HepG2 (cell line): ENCODE data around the gene BAG5. TPM values are rescaled to one million over a fixed set of nuclear protein-coding genes. Genes with fewer than 3 reads are reported as not detected.

Experiments
- CHD4 ChIP-seq: fragments of 200-600 bp; sonication (generic); IDR thresholded peaks from 2 replicates; pipeline ENCODE4 v1.7.0; 2017; ENCODE audit warnings: mild to moderate bottlenecking, low read length, borderline replicate concordance
- ELF3 ChIP-seq: IDR thresholded peaks from 2 replicates; pipeline ENCODE4 v1.6.1; 2016; ENCODE audit warnings: missing genetic modification reagents, missing compliant biosample characterization
- GPN1 ChIP-seq: sonication (generic); formaldehyde crosslinking; IDR thresholded peaks from 2 replicates; pipeline ENCODE4 v1.5.1; 2020; ENCODE audit warnings: missing genetic modification reagents, borderline replicate concordance
- HDAC2 ChIP-seq: sonication (generic); formaldehyde crosslinking; IDR thresholded peaks from 2 replicates; pipeline ENCODE4 v1.4.0; 2020; ENCODE audit warnings: missing genetic modification reagents
- HNF4A ChIP-seq: sonication (generic); formaldehyde crosslinking; IDR thresholded peaks from 2 replicates; pipeline ENCODE4 v1.4.0; 2020; ENCODE audit warnings: missing genetic modification reagents
- JUNB ChIP-seq: sonication (generic); formaldehyde crosslinking; IDR thresholded peaks from 2 replicates; pipeline ENCODE4 v1.8.0; 2022; ENCODE audit warnings: missing genetic modification reagents, mild to moderate bottlenecking, borderline replicate concordance
- KAT2B ChIP-seq: fragments of 150-350 bp; IDR thresholded peaks from 2 replicates; pipeline ENCODE4 v1.6.1; 2014; ENCODE audit warnings: low read depth, low read length, borderline replicate concordance
- KAT8 ChIP-seq: IDR thresholded peaks from 2 replicates; pipeline ENCODE4 v1.6.1; 2016; ENCODE audit warnings: missing genetic modification reagents, missing compliant biosample characterization
- MTA1 ChIP-seq: sonication (generic); formaldehyde crosslinking; IDR thresholded peaks from 2 replicates; pipeline ENCODE4 v1.4.0; 2020; ENCODE audit warnings: missing genetic modification reagents, mild to moderate bottlenecking, borderline replicate concordance
- NAIF1 ChIP-seq: sonication (generic); formaldehyde crosslinking; IDR thresholded peaks from 2 replicates; pipeline ENCODE4 v1.5.0; 2020; ENCODE audit warnings: mild to moderate bottlenecking, missing genetic modification reagents, borderline replicate concordance
- NPAS2 ChIP-seq: sonication (generic); formaldehyde crosslinking; IDR thresholded peaks from 2 replicates; pipeline ENCODE4 v1.8.0; 2022; ENCODE audit warnings: mild to moderate bottlenecking, missing genetic modification reagents, borderline replicate concordance
- PLRG1 ChIP-seq: fragments of 450-650 bp; conservative IDR thresholded peaks from 2 replicates; pipeline ENCODE4 v1.6.1; 2016
- RFX1 ChIP-seq: fragments of 450-650 bp; IDR thresholded peaks from 2 replicates; pipeline ENCODE4 v1.6.1; 2017
- SALL1 ChIP-seq: sonication (generic); formaldehyde crosslinking; IDR thresholded peaks from 2 replicates; pipeline ENCODE4 v1.8.0; 2022; ENCODE audit warnings: mild to moderate bottlenecking, missing genetic modification reagents
- SRSF1 ChIP-seq: fragments of 200-400 bp; formaldehyde crosslinking; optimal IDR thresholded peaks from 2 replicates; pipeline ENCODE3; 2017; ENCODE audit warnings: mild to moderate bottlenecking, low read depth, low read length, moderate library complexity
- XRCC5 ChIP-seq: fragments of 200-400 bp; formaldehyde crosslinking; optimal IDR thresholded peaks from 2 replicates; pipeline ENCODE3; 2017; ENCODE audit warnings: mild to moderate bottlenecking, low read length
- ZFP36 ChIP-seq: fragments of 150-350 bp; IDR thresholded peaks from 2 replicates; pipeline ENCODE4 v1.6.1; 2018; ENCODE audit warnings: borderline replicate concordance, low read length, low read depth; ENCODE audit not compliant: partially characterized antibody
- ZFP62 ChIP-seq: sonication (generic); formaldehyde crosslinking; IDR thresholded peaks from 2 replicates; pipeline ENCODE4 v1.4.0; 2020; ENCODE audit warnings: missing genetic modification reagents
- ZFP82 ChIP-seq: sonication (generic); formaldehyde crosslinking; IDR thresholded peaks from 2 replicates; pipeline ENCODE4 v1.5.1; 2020; ENCODE audit warnings: mild to moderate bottlenecking, missing genetic modification reagents, borderline replicate concordance
- ZIK1 ChIP-seq: sonication (generic); formaldehyde crosslinking; IDR thresholded peaks from 2 replicates; pipeline ENCODE4 v1.5.0; 2020; ENCODE audit warnings: mild to moderate bottlenecking, low read depth, missing genetic modification reagents, borderline replicate concordance
- ZMYM2 ChIP-seq: sonication (generic); formaldehyde crosslinking; IDR thresholded peaks from 2 replicates; pipeline ENCODE4 v1.8.0; 2022; ENCODE audit warnings: mild to moderate bottlenecking, missing genetic modification reagents
- ZNF274 ChIP-seq: sonication (generic); formaldehyde crosslinking; IDR thresholded peaks from 2 replicates; pipeline ENCODE4 v1.5.1; 2020; ENCODE audit warnings: mild to moderate bottlenecking, missing genetic modification reagents
- ZNF350 ChIP-seq: sonication (generic); formaldehyde crosslinking; IDR thresholded peaks from 2 replicates; pipeline ENCODE4 v1.4.0; 2020; ENCODE audit warnings: mild to moderate bottlenecking, low read depth, missing genetic modification reagents, borderline replicate concordance
- ZNF572 ChIP-seq: sonication (generic); formaldehyde crosslinking; IDR thresholded peaks from 2 replicates; pipeline ENCODE4 v1.5.1; 2020; ENCODE audit warnings: mild to moderate bottlenecking, missing genetic modification reagents
- polyA plus RNA-seq, 8 experiments: library from polyadenylated mRNA; depleted of rRNA in 3 of 8; stranded (reverse) in 7 of 8; unstranded in 1 of 8; fragments of >200 nt; fragmentation: Illumina TruSeq in 4 of 8; extraction: Trizol in 4 of 8; gene quantifications; 2 replicates each; pipeline versions ENCODE4 v1.2.1 to v1.2.3, GENCODE V29; 2011 to 2016; ENCODE audit warnings: low read depth in 4 of 8, missing spikeins in 1 of 8, mixed read lengths in 1 of 8; ENCODE audit not compliant: insufficient read depth in 1 of 8
- total RNA-seq, 5 experiments: library from RNA; depleted of rRNA; stranded (reverse); fragments of >200 nt; fragmentation: Illumina TruSeq; extraction: Trizol; gene quantifications; 2 replicates each; pipeline ENCODE4 v1.2.3, GENCODE V29; 2016; ENCODE audit warnings: low read depth in 1 of 5
- TF ChIP-seq, protein P1 (sequence below): sonication (generic); formaldehyde crosslinking; IDR thresholded peaks from 2 replicates; pipeline ENCODE4 v1.8.1; 2023; ENCODE audit warnings: missing genetic modification reagents, inconsistent platforms, borderline replicate concordance
- TF ChIP-seq, protein P2 (sequence below): sonication (generic); formaldehyde crosslinking; IDR thresholded peaks from 2 replicates; pipeline ENCODE4 v1.8.0; 2022; ENCODE audit warnings: low read depth, missing genetic modification reagents
- TF ChIP-seq, protein P3 (sequence below): sonication (generic); formaldehyde crosslinking; IDR thresholded peaks from 2 replicates; pipeline ENCODE4 v1.4.0; 2020; ENCODE audit warnings: missing genetic modification reagents

BAG5 gene
- total and polyA plus RNA-seq, 2 of the 13 experiments (the other 11 are each of a cell fraction or from before 2014, with no cell fraction given): 3.5 to 21.0 TPM

DNA sequence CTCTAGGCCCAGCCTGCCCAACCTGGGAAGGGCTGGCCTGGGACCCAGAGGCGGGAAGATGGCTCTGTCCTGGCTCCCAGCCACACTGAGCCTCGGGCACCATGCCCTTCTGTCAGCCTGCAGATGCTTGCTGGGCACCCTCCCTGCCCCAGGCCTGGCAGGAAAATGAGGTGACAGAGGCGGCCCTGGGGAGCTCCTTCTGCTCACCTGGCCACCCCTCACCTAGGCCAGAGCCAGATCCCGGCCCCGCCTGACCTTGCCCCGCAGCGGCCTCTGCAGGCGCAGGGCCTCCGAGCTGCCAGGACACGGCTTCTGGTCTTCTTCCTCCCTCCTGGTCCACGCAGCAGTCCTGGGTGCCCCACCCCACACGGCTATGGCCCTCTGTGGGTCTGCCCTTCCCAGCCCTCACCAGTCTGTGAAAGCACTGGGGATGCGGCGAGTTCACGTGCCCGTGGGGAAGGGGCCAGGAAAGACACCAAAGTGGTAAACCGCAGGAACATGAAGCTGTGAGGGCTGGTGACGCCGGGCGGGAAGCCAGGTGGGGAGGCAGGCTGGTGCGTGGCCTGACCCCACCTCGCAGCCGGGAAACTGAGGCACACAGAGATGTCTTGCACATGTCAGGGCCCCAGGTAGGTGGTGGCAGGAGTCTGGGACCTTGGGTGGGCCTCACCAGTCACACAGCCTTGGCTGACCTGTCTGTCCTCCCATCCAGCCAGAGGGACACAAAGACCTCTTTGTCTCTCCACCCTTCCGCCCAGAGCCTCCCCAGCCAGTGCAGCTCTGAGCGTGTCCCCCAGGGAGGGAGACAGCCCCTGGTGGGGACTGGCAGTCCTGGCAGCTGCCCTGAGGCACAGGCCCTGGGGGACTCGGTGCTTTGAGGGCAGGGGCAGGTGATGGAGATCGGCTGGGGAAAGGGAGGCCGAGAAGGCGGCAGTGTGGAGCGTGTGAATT is 12.8 kb downstream of the BAG5 start (continued):
- TF ChIP-seq GPN1 (CRISPR knock-in tag) (no peak), ZNF274 (CRISPR knock-in tag) (peak; percentile 73; the same call in 1 of the 2 replicates), KAT8 (CRISPR knock-in tag) (peak; percentile 69), ZFP36 (no peak), RFX1 (no peak), HDAC2 (CRISPR knock-in tag) (peak; percentile 75), ZMYM2 (CRISPR knock-in tag) (no peak), SRSF1 (peak; percentile 71), ELF3 (CRISPR knock-in tag) (peak; percentile 9; the same call in 1 of the 2 replicates), HNF4A (CRISPR knock-in tag) (0 out of 2 replicates have a peak, but pooled peaks have one; percentile 24), ZFP82 (no peak), SALL1 (peak; percentile 37; the same call in 1 of the 2 replicates), ZFP62 (CRISPR knock-in tag) (no peak), ZNF572 (0 out of 2 replicates have a peak, but pooled peaks have one; percentile 45), KAT2B (no peak), PLRG1 (no peak), MTA1 (CRISPR knock-in tag) (peak; percentile 93), ZIK1 (CRISPR knock-in tag) (no peak), XRCC5 (peak; percentile 46), NAIF1 (CRISPR knock-in tag) (no peak), NPAS2 (CRISPR knock-in tag) (no peak), CHD4 (peak; percentile 89; the same call in 1 of the 2 replicates), JUNB (no peak), ZNF350 (peak; percentile 52; the same call in 1 of the 2 replicates)
- TF ChIP-seq, protein P1, sequence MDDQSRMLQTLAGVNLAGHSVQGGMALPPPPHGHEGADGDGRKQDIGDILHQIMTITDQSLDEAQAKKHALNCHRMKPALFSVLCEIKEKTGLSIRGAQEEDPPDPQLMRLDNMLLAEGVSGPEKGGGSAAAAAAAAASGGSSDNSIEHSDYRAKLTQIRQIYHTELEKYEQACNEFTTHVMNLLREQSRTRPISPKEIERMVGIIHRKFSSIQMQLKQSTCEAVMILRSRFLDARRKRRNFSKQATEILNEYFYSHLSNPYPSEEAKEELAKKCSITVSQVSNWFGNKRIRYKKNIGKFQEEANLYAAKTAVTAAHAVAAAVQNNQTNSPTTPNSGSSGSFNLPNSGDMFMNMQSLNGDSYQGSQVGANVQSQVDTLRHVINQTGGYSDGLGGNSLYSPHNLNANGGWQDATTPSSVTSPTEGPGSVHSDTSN (CRISPR knock-in tag): no peak
- TF ChIP-seq, protein P2, sequence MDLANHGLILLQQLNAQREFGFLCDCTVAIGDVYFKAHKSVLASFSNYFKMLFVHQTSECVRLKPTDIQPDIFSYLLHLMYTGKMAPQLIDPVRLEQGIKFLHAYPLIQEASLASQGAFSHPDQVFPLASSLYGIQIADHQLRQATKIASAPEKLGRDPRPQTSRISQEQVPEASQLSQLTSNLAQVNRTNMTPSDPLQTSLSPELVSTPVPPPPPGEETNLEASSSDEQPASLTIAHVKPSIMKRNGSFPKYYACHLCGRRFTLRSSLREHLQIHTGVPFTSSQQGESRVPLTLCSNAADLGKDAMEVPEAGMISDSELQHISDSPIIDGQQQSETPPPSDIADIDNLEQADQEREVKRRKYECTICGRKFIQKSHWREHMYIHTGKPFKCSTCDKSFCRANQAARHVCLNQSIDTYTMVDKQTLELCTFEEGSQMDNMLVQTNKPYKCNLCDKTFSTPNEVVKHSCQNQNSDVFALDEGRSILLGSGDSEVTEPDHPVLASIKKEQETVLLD (CRISPR knock-in tag): 0 out of 2 replicates have a peak, but pooled peaks have one; percentile 46
- TF ChIP-seq, protein P3, sequence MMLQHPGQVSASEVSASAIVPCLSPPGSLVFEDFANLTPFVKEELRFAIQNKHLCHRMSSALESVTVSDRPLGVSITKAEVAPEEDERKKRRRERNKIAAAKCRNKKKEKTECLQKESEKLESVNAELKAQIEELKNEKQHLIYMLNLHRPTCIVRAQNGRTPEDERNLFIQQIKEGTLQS (CRISPR knock-in tag): no peak
